ENCODE results near the gene DPF1.

Gene DPF1

GRCh38 chr19:38223119-38223523, 901 bp downstream of the DPF1 start:
- TF ChIP-seq ZFX (IDR thresholded peaks at IDR 0.05): no peak
- TF ChIP-seq, protein P1, sequence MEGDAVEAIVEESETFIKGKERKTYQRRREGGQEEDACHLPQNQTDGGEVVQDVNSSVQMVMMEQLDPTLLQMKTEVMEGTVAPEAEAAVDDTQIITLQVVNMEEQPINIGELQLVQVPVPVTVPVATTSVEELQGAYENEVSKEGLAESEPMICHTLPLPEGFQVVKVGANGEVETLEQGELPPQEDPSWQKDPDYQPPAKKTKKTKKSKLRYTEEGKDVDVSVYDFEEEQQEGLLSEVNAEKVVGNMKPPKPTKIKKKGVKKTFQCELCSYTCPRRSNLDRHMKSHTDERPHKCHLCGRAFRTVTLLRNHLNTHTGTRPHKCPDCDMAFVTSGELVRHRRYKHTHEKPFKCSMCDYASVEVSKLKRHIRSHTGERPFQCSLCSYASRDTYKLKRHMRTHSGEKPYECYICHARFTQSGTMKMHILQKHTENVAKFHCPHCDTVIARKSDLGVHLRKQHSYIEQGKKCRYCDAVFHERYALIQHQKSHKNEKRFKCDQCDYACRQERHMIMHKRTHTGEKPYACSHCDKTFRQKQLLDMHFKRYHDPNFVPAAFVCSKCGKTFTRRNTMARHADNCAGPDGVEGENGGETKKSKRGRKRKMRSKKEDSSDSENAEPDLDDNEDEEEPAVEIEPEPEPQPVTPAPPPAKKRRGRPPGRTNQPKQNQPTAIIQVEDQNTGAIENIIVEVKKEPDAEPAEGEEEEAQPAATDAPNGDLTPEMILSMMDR (conservative IDR thresholded peaks at IDR 0.05): no peak

GRCh38 chr19:38221919-38222830, 1.8 kb downstream of the DPF1 start:
- TF ChIP-seq ZFX (IDR thresholded peaks at IDR 0.05): no peak
- TF ChIP-seq, protein P1 (conservative IDR thresholded peaks at IDR 0.05): no peak
- H3K27ac ChIP-seq: no peak overlapping the region

More at GRCh38 chr19:38223119-38223523, 901 bp downstream of the DPF1 start:
- H3K27ac ChIP-seq: no peak overlapping the region

GRCh38 chr19:38221421-38221820, 2.6 kb downstream of the DPF1 start:
- no peak overlapping the region for H3K27ac ChIP-seq
- no peak for TF ChIP-seq ZFX (IDR thresholded peaks at IDR 0.05)
- TF ChIP-seq, protein P1 (conservative IDR thresholded peaks at IDR 0.05): no peak

DNA sequence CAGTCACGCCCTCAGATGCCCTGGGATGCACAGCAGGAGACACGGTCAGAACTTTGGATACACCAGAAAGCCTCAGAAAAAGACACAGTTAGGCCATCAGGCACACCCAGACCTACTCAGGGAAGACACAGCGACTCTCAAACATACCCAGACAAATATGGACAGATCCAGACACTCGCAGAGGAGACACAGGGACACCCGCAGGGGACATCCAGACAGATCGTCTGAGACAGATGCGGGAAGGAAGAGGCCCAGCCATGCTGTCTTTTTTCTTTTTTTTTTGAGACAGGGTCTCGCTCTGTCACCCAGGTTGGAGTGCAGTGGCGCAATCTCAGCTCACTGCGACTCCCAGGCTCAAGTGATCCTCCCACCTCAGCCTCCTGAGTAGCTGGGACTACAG, 4.8 kb downstream of the DPF1 start:
- H3K27ac ChIP-seq: no peak overlapping the region
- TF ChIP-seq ZFX (IDR thresholded peaks at IDR 0.05): no peak
- TF ChIP-seq, protein P1 (conservative IDR thresholded peaks at IDR 0.05): no peak

DNA sequence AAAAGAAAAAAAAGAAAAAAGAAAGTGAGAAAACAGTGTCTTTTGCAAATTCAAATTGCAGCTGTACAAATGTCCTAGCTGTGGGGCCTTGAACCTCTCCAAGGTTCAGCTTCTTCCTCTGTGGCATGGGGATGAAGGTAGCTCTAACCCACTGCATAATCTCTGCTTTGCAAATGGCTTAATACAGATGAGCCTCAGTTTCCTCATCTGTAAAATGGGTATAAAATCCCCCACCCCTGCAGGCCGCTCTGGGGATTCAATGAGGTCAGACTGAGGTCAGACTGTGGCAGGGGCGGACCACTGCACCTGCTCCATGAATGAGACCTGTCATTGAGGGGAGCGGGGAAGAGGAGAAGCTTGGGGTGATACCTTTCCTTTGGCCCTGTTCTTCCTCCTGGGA, 5.8 kb downstream of the DPF1 start:
- no peak overlapping the region for H3K27ac ChIP-seq
- TF ChIP-seq, protein P1 (conservative IDR thresholded peaks at IDR 0.05): no peak
- TF ChIP-seq ZFX (IDR thresholded peaks at IDR 0.05): no peak

- no peak overlapping the region for H3K27ac ChIP-seq
Observed at GRCh38 chr19:38216785-38217641, 7.0 kb downstream of the DPF1 start.

GRCh38 chr19:38213911-38214625, 10.0 kb downstream of the DPF1 start:
- TF ChIP-seq ZFX (IDR thresholded peaks at IDR 0.05): no peak
- TF ChIP-seq, protein P1 (conservative IDR thresholded peaks at IDR 0.05): no peak
- no peak overlapping the region for H3K27ac ChIP-seq

More at GRCh38 chr19:38216785-38217641, 7.0 kb downstream of the DPF1 start:
- TF ChIP-seq ZFX (IDR thresholded peaks at IDR 0.05): no peak

Measured in C4-2B (cell line).